Keratinocyte (primary cell): ENCODE results near the gene CCIN. TPM values are rescaled to one million over a fixed set of nuclear protein-coding genes. Genes with fewer than 3 reads are reported as not detected.

Experiments used
- DNase-seq: peaks from one replicate; pipeline ENCODE4 v3.0.0-alpha.2; 2011; ENCODE audit warnings: low read depth, missing footprints, low spot score
- FAIRE-seq: peaks from 2 replicates; lab custom pipeline; 2011; peaks lifted over from hg19 to GRCh38; lab: Jason Lieb, UNC
- H2AFZ ChIP-seq: 2 replicates; pipeline ENCODE4 v1.6.0; 2012; ENCODE audit warnings: low read length, control low read depth, inconsistent platforms; ENCODE audit not compliant: control insufficient read depth
- H3K27ac ChIP-seq: 2 replicates; pipeline ENCODE4 v1.5.1; 2011; ENCODE audit warnings: low read length; ENCODE audit not compliant: control insufficient read depth, insufficient read depth
- H3K27me3 ChIP-seq: 3 replicates; pipeline ENCODE4 v1.6.0; 2011; ENCODE audit warnings: low read length; ENCODE audit not compliant: control insufficient read depth, insufficient read depth; ENCODE audit errors: extremely low read depth
- H3K36me3 ChIP-seq, 2 experiments: 2 replicates in 1 of 2; 3 replicates in 1 of 2; pipeline ENCODE4 v1.5.1; 2011; ENCODE audit warnings: low read length in 2 of 2, mild to moderate bottlenecking in 1 of 2; ENCODE audit not compliant: control insufficient read depth in 2 of 2, insufficient read depth in 2 of 2; ENCODE audit errors: extremely low read depth in 1 of 2
- H3K4me1 ChIP-seq: 3 replicates; pipeline ENCODE4 v1.5.1; 2011; ENCODE audit warnings: low read length; ENCODE audit not compliant: control insufficient read depth, insufficient read depth; ENCODE audit errors: extremely low read depth
- H3K4me2 ChIP-seq: 3 replicates; pipeline ENCODE4 v1.6.0; 2011; ENCODE audit warnings: low read depth, low read length; ENCODE audit not compliant: control insufficient read depth, insufficient read depth; ENCODE audit errors: extremely low read depth
- H3K4me3 ChIP-seq, 3 experiments: fragments of 200-600 bp in 1 of 3; sonication (generic) in 1 of 3; 2 replicates in 2 of 3; 3 replicates in 1 of 3; pipeline ENCODE4 v1.5.1; 2011 to 2016; ENCODE audit warnings: low read length in 3 of 3, mild to moderate bottlenecking in 3 of 3, control low read depth in 2 of 3, inconsistent platforms in 1 of 3, low read depth in 1 of 3, mixed read lengths in 1 of 3, mixed run types in 1 of 3, moderate library complexity in 1 of 3; ENCODE audit not compliant: control insufficient read depth in 2 of 3, insufficient read depth in 2 of 3; ENCODE audit errors: extremely low read depth in 1 of 3
- H3K79me2 ChIP-seq: 2 replicates; pipeline ENCODE4 v1.6.0; 2012; ENCODE audit warnings: low read length; ENCODE audit not compliant: control insufficient read depth, insufficient read depth
- H3K9ac ChIP-seq: 3 replicates; pipeline ENCODE4 v1.6.0; 2011; ENCODE audit warnings: low read length; ENCODE audit not compliant: control insufficient read depth, insufficient read depth; ENCODE audit errors: extremely low read depth
- H3K9me1 ChIP-seq: 3 replicates; pipeline ENCODE4 v1.6.0; 2011; ENCODE audit warnings: low read length; ENCODE audit not compliant: control insufficient read depth, insufficient read depth; ENCODE audit errors: extremely low read depth
- H3K9me3 ChIP-seq: 2 replicates; pipeline ENCODE4 v1.5.1; 2012; ENCODE audit warnings: low read depth, low read length; ENCODE audit not compliant: control insufficient read depth
- H4K20me1 ChIP-seq: 3 replicates; pipeline ENCODE4 v1.6.0; 2011; ENCODE audit warnings: low read length; ENCODE audit not compliant: control insufficient read depth, insufficient read depth; ENCODE audit errors: extremely low read depth
- EZH2 ChIP-seq: IDR thresholded peaks from one replicate; pipeline ENCODE4 v1.6.1; 2012; ENCODE audit warnings: inconsistent platforms, mild to moderate bottlenecking, low read length, moderate library complexity
- dilution Hi-C: fragments of 300-500 bp; cut with MboI; formaldehyde crosslinking; loops from one replicate; pipeline ENCODE4 v1.7.0; 2020; ENCODE audit warnings: low sequenced_read_pairs; ENCODE audit not compliant: extremely low pct_ligation_motif_present
- polyA plus RNA-seq, 5 experiments: library from polyadenylated mRNA; depleted of rRNA in 3 of 5; stranded (reverse) in 3 of 5; stranded (forward) in 1 of 5; unstranded in 1 of 5; fragments of >200 nt; gene quantifications; 1 replicate in 1 of 5; 2 replicates in 3 of 5; 3 replicates in 1 of 5; pipeline versions ENCODE4 v1.2.1 to v1.2.3, GENCODE V29; 2011 to 2012; ENCODE audit warnings: missing spikeins in 2 of 5, low read depth in 1 of 5, low replicate concordance in 1 of 5
- TF ChIP-seq, protein P1 (sequence below), 3 experiments: IDR thresholded peaks in 1 of 3; conservative IDR thresholded peaks in 1 of 3; optimal IDR thresholded peaks in 1 of 3; 2 replicates in 2 of 3; 3 replicates in 1 of 3; pipeline versions ENCODE3 to v1.5.1; 2011; ENCODE audit warnings: low read length in 3 of 3, mild to moderate bottlenecking in 3 of 3, moderate library complexity in 2 of 3, control low read depth in 1 of 3, inconsistent platforms in 1 of 3; ENCODE audit not compliant: insufficient read depth in 2 of 3; ENCODE audit errors: extremely low read depth in 1 of 3

Gene CCIN
- polyA plus RNA-seq, 1 donor (not counting 4 experiments of a cell fraction or from before 2014, with no cell fraction given), result not detected

DNA sequence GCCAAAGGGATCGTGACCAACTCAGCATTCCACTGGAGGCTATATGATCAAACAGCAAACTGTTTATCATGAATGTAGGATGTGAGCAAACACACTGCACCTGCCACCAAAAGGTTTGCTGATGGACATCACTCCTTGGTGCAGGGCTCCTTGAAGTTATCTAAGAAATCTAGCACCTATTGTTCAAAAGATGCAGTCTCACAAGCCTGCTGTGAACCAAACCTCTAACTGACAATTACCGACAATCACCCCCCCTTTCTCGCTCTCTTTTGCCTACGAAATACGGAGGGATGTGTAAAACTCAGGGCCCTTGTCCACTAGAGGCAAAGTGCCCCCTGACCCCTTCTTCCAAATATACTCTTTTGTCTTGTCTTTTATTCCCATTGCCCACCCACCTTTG, 19.0 kb downstream of the CCIN start:
- no peak overlapping the region for H2AFZ ChIP-seq
- no peak overlapping the region for H3K27ac ChIP-seq
- H3K36me3 ChIP-seq, result no peaks in the 10 kb centered on the region
- H3K4me3 ChIP-seq, result no peak overlapping the region
- peaks cover 22% of the 10 kb centered on the region for H3K4me1 ChIP-seq
- H3K9me3 ChIP-seq, result no peaks in the 10 kb centered on the region
- H3K4me2 ChIP-seq, result no peak overlapping the region
- TF ChIP-seq EZH2, result no peak
- TF ChIP-seq, protein P1, sequence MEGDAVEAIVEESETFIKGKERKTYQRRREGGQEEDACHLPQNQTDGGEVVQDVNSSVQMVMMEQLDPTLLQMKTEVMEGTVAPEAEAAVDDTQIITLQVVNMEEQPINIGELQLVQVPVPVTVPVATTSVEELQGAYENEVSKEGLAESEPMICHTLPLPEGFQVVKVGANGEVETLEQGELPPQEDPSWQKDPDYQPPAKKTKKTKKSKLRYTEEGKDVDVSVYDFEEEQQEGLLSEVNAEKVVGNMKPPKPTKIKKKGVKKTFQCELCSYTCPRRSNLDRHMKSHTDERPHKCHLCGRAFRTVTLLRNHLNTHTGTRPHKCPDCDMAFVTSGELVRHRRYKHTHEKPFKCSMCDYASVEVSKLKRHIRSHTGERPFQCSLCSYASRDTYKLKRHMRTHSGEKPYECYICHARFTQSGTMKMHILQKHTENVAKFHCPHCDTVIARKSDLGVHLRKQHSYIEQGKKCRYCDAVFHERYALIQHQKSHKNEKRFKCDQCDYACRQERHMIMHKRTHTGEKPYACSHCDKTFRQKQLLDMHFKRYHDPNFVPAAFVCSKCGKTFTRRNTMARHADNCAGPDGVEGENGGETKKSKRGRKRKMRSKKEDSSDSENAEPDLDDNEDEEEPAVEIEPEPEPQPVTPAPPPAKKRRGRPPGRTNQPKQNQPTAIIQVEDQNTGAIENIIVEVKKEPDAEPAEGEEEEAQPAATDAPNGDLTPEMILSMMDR (optimal IDR thresholded peaks at IDR 0.05 in 1 of 3, IDR thresholded peaks at IDR 0.05 in 1 of 3, conservative IDR thresholded peaks at IDR 0.05 in 1 of 3; ENCODE audit: extremely low read depth in 1 of 3, insufficient read depth in 2 of 3, low read length in 3 of 3), result no peak
- H4K20me1 ChIP-seq, result peaks cover 16% of the 10 kb centered on the region
- FAIRE-seq (no peak), DNase-seq (no peak)
- H3K9me1 ChIP-seq, result no peaks in the 10 kb centered on the region
- no peaks in the 10 kb centered on the region for H3K27me3 ChIP-seq
- dilution Hi-C loops, result no loop called here
- H3K9ac ChIP-seq, result no peak overlapping the region
- peaks cover 25% of the 10 kb centered on the region for H3K79me2 ChIP-seq

DNA sequence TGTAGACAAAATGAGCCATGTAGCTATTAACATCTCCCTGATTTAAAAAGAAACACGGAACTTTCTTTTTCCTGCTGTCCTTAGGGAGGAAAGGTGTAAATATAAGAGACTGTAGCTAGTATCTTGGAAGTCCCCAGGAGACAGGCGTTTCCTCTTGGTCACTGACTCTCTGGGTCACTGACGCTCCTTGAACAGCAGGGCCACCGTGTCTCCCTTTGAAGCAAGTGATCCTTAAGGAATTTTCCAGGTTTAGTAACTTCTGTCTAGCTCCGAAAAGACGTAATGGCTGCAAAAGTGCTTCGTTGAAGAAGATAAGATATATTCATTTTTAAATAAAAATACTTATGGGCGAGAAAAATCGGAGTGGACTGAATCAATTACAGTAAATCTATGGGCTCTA, 20.8 kb downstream of the CCIN start:
- TF ChIP-seq EZH2, result no peak
- TF ChIP-seq, protein P1 (optimal IDR thresholded peaks at IDR 0.05 in 1 of 3, IDR thresholded peaks at IDR 0.05 in 1 of 3, conservative IDR thresholded peaks at IDR 0.05 in 1 of 3; ENCODE audit: extremely low read depth in 1 of 3, insufficient read depth in 2 of 3, low read length in 3 of 3), result no peak
- Histone ChIP-seq H3K4me2 (peak overlapping the region; percentile 87), H3K27me3 (no peaks in the 10 kb centered on the region), H3K9ac (peak overlapping the region; percentile 92), H3K27ac (peak overlapping the region; percentile 92), H3K79me2 (peaks cover 43% of the 10 kb centered on the region), H3K9me1 (peaks cover 11% of the 10 kb centered on the region), H3K9me3 (no peaks in the 10 kb centered on the region), H2AFZ (peak overlapping the region; percentile 94), H3K36me3 (peaks cover 5 to 9% of the 10 kb centered on the region in 2 experiments), H3K4me3 (peak overlapping the region; percentile 71 to 87 (median 77)), H3K4me1 (peaks cover 38% of the 10 kb centered on the region), H4K20me1 (peaks cover 30% of the 10 kb centered on the region)
- dilution Hi-C loops, result loop anchor here (10.0 kb wide), 1 partner anchor 45 kb away; no protein-coding TSS in a partner anchor
- FAIRE-seq (no peak), DNase-seq (no peak)
